SKM-1 treated with dmso at 0.1 percent for 144 hours (cell line): ENCODE measurements around the gene BDNF.
"Not testable (repeated sequence)": the region's sequence is repeated elsewhere in the genome, so short reads cannot be mapped to it uniquely, and the experiment has no call there.

Source experiments
- DNase-seq: peaks from one replicate; lab custom pipeline; 2025; ENCODE audit not compliant: unreplicated experiment; lab: John Stamatoyannopoulos, UW

BDNF gene

DNA sequence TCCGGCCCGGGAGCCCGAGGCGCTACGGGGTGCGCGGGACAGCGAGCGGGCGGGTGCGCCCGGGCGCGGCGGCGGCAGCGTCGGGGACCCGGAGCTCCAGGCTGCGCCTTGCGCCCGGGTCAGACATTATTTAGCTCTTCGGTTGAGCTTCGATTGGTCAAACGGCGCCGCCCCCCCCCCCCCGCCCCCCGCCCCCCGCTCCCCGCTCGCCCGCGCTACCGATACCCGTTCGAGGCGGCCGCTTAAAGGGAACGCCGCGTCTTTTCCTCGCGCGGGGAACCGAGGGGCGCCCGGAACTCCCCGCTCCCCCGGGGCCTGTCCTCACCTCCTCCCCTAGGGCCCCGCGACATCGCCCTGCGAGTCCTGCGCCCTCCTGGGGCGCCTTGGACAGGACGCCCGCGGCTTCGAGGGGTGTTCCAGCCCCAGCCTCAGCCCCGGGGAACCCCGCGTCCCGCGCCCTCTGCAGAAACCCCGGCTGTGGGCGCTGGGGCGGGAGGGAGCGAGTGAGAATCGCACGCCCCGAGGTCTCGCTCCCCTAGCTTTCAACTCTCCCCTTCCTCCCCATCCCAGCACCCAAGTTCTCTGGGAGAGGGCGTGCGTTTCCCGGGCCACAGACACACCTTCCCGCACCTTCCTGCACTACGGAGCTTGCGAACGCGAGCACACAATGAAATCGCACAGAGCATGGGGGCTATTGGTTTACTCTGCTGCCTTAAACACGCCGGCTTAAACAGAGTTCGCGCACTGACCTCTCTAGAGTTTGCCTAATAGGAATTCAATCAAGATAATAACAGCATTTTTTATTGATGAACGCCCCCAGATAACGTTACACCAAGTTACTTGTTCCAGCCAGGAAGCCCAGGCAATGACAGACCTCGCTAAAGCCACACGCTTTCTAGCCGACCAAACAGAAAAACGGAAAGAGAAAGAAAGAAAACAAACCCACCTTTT is at the start of gene BDNF:
TSS of gene BDNF (minus strand) at position 105 of the 951 bp plus-strand sequence. CDS start 41,891 bp downstream, outside the sequence.
- DNase-seq, result no peak

DNA sequence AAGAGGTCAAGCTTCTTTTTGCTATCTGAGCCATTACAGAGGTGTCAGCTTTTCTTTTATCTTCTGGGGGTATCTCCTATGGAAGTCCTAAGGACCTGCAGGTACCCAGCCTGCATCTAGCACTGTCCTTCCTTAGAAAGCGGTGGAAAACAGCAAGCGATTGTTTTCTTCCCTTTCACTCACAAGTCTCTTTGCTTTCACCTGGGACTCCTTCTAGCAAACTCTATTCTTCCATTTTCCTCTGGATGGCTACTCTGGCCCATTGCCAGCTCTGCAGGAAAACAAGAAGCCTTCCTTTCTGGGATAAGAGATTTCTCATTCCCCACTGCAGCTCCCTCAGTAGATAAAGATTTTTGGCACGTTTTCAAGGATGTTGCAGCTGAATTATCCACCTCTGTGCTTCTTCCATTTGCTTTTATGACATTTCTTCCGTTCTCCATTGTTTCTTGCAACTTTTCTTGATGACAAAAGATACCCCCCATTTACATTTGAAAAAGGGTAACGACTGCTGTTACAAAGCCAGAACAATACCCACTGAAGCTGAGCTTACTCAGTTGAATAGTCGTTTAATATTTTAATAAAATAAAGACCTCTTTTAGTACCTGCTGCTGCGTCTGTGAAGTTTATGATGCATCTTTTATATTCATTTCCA is 40.2 kb upstream of the BDNF start:
- DNase-seq, result no peak

- DNase-seq, result no peak
Observed at GRCh38 chr11:27735281-27735680, 35.0 kb upstream of the BDNF start.

DNA sequence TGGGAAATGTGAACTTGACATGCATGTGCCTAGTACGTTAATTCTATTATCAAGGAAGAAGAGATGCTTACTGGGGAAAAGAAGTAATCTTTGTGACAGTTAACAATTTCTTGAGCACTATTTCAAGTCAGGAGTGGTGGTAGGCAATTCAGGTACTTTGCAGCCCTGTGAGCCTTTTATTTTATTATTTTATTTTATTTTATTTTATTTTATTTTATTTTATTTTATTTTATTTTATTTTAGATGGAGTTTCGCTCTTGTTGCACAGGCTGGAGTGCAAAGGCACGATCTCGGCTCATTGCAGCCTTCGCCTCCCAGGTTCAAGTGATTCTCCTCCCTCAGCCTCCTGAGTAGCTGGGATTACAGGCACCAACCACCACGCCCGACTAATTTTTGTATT is 31.5 kb upstream of the BDNF start:
- not testable (repeated sequence) for DNase-seq

DNA sequence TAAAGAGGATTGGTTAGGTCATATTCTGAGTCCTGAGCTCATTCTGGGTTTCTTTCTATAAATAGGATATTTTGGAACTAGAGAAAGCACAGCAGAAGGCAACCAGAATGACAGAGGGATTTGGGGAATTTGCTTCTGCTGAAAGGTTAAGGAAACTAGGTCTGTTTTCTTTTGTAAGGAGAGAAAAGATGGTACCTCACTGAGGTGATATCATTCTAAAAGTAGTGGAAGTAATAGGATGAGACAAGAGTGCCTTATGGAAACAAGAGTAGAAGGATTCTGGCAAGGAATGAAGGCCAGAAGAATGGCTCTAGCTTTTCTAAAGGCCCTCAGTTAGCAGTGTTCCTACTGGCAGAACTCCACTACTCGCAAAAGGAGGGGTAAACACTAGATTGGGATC is 26.7 kb upstream of the BDNF start:
- no peak for DNase-seq

DNA sequence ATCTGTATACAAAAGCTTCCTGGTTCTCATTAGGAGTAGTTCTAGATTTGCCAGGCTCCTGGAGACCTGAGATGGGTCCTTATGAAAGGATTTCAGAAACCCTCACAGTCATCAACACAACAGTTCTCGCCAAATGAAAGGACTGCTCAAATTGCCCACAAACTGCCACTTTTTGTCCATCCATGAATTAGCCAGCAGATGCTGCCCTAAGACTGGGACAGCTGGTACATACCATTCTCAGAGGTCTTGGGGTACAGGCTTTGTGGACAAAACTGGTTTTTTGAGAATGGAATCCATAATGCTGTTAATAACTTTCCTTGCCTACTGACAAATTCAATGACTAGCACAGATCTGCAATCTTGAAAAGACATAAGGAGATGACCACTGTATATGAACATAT is 23.4 kb upstream of the BDNF start:
- DNase-seq, result no peak

- DNase-seq, result no peak
Observed at GRCh38 chr11:27722953-27723344, 22.7 kb upstream of the BDNF start.

DNA sequence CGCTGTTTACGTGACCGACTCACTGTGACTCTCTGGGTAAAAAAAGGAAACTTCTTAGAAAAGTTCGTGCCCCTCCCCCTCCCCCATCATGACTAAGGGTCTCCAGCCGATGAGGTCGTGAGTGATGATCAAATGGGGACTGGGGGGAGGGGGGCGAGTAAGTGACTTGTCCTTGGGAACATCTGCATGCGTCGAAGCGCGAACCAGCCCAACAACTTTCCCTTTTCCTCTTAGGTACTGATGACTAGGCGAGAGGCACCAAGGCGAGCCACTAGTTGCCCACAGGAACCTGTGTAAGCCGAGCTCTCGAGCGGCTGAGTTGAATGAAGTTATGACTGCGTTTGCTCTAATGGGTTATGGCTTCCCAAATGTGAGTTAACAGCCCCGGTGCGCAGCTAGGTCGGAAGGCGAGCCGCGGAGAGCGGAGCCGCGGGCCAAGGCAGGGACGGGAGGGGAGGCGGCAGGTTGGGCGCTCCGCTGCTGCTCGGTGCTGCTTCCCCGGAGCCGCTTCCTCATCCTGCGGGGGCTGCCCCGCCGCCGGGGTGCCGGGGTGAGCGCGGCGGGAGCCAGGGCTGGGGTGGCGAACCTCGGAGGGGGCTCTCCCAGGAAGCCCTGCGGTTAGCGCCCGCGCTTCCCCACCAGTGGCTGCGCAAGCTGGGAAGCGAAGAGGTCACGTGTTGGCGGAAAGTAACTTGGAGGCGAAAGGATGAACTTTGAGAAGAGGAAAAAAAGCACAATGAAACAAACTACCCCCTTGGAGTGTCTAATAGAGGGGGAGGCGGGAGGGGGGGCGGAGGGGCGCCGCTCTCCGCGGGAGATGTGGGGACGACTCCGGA is 22.1 kb upstream of the BDNF start:
- no peak for DNase-seq

GRCh38 chr11:27721264-27722116 is 21.2 kb upstream of the BDNF start:
- peak; percentile 21 for DNase-seq

DNA sequence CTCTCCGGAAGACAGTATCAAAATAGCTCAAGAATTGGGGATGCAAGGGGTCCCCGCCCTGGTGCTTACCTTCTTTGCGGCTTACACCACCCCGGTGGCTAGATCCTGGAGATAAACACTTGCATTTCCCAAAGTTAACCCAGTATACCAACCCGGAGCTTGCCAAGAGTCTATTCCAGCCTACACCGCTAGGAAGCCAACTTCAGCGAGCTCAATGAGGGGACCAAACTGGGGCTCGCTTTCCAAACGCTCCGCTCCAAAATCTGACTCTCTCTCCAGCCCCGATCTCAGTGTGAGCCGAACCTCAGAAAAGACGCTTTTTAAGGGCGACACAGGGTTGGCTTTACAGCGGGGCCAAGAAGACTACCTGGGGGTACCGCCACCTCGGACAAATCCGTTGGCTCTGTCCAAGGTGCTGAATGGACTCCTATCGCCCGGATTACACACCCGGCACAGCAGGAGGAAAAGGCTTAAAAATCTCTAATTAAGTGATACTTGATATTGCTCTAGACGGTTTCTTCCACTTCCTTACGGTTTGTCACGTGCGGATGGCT is 20.1 kb upstream of the BDNF start:
- DNase-seq, result no peak

GRCh38 chr11:27719546-27719925 is 19.3 kb upstream of the BDNF start:
- DNase-seq, result no peak

GRCh38 chr11:27718863-27719545 is 18.7 kb upstream of the BDNF start:
- no peak for DNase-seq

DNA sequence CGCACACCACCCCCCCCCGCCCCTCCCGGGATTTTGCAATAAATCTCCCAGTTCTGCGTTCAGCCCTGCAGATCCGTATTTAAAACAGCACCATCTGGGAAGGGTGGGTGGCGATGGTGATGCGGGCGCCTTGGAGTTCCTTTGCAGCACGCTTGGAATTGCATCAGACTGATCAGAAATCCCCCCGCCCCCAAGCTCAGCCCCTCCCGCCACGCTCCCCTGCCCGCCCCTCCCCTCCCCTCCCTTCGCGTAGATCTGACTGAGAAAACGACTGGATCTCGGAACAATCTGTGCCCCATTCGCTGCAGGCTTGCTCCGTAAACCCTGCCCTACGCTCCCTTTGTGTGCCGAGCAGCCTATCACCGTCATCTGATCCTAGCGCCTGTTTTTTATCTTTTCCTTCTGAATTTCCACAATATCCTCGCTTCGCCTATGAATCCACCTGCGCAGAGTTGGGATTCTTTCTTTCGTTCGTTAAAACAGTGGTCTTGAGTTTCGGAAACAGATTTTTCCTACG is 18.1 kb upstream of the BDNF start:
- DNase-seq, result no peak

GRCh38 chr11:27717801-27718229 is 17.6 kb upstream of the BDNF start:
- no peak for DNase-seq

DNA sequence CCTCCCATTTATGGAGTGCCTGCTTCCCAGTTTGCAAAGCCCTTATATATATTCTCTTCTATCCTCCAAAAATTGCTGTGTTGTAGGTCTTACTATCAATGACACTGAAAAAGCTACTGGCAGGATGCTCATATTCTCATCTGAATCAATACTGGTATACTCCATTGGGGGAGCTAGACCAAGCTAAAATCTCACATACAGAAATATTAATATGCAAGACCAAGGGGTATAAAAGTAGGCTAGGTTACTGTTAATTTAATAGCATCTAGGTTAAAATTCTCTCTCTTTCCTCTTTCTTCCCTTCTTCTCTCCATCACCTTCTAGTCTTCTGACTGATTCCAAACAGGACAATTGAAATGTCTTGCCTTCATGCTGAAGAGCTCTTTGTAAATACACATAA is 17.1 kb upstream of the BDNF start:
- no peak for DNase-seq

- DNase-seq, result no peak
Observed at GRCh38 chr11:27716835-27717234, 16.6 kb upstream of the BDNF start.

DNA sequence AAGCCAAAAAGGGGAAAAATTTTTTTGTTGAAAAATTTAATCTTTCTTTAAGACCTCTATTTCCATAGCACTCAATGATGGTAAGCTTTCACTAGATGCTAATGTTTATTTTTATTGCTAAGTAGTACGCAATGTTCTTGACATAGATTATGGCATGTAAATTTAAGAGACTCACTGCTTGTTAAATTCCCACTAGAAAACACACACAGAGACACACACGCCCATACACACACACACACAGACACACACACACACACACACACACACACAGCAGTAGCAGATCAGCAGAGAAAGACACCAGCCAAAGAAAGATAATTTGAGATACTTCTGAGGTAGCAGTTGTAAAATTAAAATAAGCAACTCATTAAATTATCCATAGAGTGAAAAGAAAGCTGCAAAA is 16.0 kb upstream of the BDNF start:
- DNase-seq, result no peak

DNA sequence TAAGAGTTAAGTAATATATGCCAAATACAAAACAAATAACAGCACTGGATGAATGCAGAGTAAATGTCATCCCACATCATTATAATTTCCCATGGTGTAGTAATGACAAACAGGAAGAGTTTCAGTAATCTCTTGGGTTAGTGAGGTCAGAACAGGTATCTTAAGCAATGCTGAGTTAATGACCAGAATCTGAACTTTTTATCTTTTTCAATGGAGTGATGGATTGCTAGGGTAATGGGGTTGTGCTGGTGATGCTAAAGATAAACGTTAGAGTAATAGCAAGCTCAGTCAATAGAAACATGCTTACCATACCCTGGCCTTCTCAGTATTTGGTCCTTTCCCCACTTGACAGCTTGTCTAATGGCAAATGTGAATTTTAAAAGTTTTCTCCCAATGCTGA is 11.5 kb upstream of the BDNF start:
- no peak for DNase-seq

DNA sequence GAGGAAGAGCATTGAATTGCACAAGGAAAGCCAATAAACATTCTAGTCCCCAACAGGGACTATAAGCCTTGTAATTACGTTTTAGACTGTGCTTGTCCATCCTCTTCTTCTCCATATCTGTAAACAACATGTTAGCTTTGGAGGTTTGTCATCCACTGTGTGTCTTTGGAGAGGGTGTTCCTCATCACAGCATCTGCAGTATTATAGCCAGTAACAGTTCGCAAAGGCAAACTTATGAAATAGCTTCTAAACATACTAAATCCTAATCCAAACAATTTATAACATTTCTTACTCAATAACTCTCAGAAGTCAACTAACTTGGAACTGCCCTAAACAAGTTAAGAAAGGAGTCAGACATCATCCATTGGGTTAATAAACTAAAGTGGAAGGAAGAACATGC is 10.3 kb upstream of the BDNF start:
- no peak for DNase-seq
